HepG2 (cell line): ENCODE measurements around the gene ERBB4. TPM values are rescaled to one million over a fixed set of nuclear protein-coding genes. Genes with fewer than 3 reads are reported as not detected.

Experiments used
- ATAC-seq: fragments of 200-7000 bp; cut with Tn5 transposase; 3 replicates; pipeline ENCODE4 v1.9.1; 2020; ENCODE audit warnings: mild to moderate bottlenecking, moderate library complexity
- BruUV-seq: library from RNA; stranded (reverse); fragments of 400-500 nt; replicated peaks from 2 replicates; lab custom pipeline; 2021; lab: Mats Ljungman, UMichigan
- CTCF ChIA-PET: fragments of 300-600 bp; formaldehyde crosslinking; extraction: SDS; loops from one replicate; lab custom pipeline; 2021; ENCODE audit warnings: low total read pairs, inconsistent platforms, low intra/inter-chr PET ratio; lab: Yijun Ruan, JAX
- POLR2A ChIA-PET: fragments of 350-600 bp; sonication (Branson Sonifier 250); formaldehyde crosslinking; loops from one replicate; lab custom pipeline; 2020; ENCODE audit warnings: antibody characterized with exemption, inconsistent platforms; lab: Yijun Ruan, JAX
- DNase-seq: peaks from one replicate; pipeline ENCODE4 v3.0.0-alpha.2; 2015; ENCODE audit warnings: low spot score
- FAIRE-seq: peaks from 3 replicates; lab custom pipeline; 2011; peaks lifted over from hg19 to GRCh38; lab: Jason Lieb, UNC
- H2AFZ ChIP-seq: one replicate; pipeline ENCODE4 v1.6.1; 2011; ENCODE audit warnings: low read length, inconsistent platforms
- H3K27ac ChIP-seq: fragments of 300-600 bp; 3 replicates; pipeline ENCODE4 v1.8.0; 2011; ENCODE audit warnings: mixed run types, mild to moderate bottlenecking, mixed read lengths, low read length, inconsistent platforms; ENCODE audit not compliant: insufficient read depth; ENCODE audit errors: extremely low read length
- H3K27me3 ChIP-seq, 2 experiments: fragments of 200-600 bp in 1 of 2; 2 replicates in 1 of 2; 3 replicates in 1 of 2; pipeline versions ENCODE4 v1.6.0 to v1.8.0; 2011; ENCODE audit warnings: low read length in 2 of 2, mild to moderate bottlenecking in 2 of 2, moderate library complexity in 2 of 2, inconsistent platforms in 1 of 2; ENCODE audit not compliant: insufficient read depth in 2 of 2, control insufficient read depth in 1 of 2
- H3K36me3 ChIP-seq, 2 experiments: fragments of 200-600 bp in 1 of 2; replicated peaks in 1 of 2; 2 replicates in 1 of 2; 3 replicates in 1 of 2; pipeline versions ENCODE4 v1.5.1 to v1.8.0; 2011; ENCODE audit warnings: low read length in 2 of 2, inconsistent platforms in 1 of 2; ENCODE audit not compliant: insufficient read depth in 2 of 2, control insufficient read depth in 1 of 2
- H3K4me1 ChIP-seq: 2 replicates; pipeline ENCODE4 v1.5.1; 2012; ENCODE audit warnings: low read length, inconsistent platforms; ENCODE audit not compliant: insufficient read depth
- H3K4me2 ChIP-seq: 2 replicates; pipeline ENCODE4 v1.6.0; 2011; ENCODE audit warnings: low read depth, low read length, inconsistent platforms
- H3K4me3 ChIP-seq, 3 experiments: fragments of 200-600 bp in 1 of 3; sonication (generic), shearing (Covaris generic) in 1 of 3; replicated peaks in 1 of 3; 2 replicates each; pipeline ENCODE4 v1.5.1; 2011 to 2016; ENCODE audit warnings: low read length in 3 of 3, inconsistent platforms in 2 of 3, low read depth in 2 of 3, mild to moderate bottlenecking in 2 of 3, control low read depth in 1 of 3, mixed read lengths in 1 of 3; ENCODE audit not compliant: insufficient read depth in 1 of 3
- H3K79me2 ChIP-seq: one replicate; pipeline ENCODE4 v1.6.1; 2011; ENCODE audit warnings: low read length, inconsistent platforms; ENCODE audit not compliant: insufficient read depth
- H3K9ac ChIP-seq: 2 replicates; pipeline ENCODE4 v1.6.0; 2011; ENCODE audit warnings: mild to moderate bottlenecking, low read depth, low read length, inconsistent platforms; ENCODE audit not compliant: insufficient read depth
- H3K9me3 ChIP-seq: 2 replicates; pipeline ENCODE4 v1.5.1; 2012; ENCODE audit warnings: mild to moderate bottlenecking, low read length
- H4K20me1 ChIP-seq: 2 replicates; pipeline ENCODE4 v1.6.0; 2011; ENCODE audit warnings: inconsistent platforms, mild to moderate bottlenecking, low read length, moderate library complexity; ENCODE audit not compliant: insufficient read depth
- AFF4 ChIP-seq: sonication (generic); formaldehyde crosslinking; IDR thresholded peaks from 2 replicates; pipeline ENCODE4 v1.4.0; 2020; ENCODE audit warnings: missing genetic modification reagents
- ATF1 ChIP-seq: IDR thresholded peaks from 2 replicates; pipeline ENCODE4 v1.6.1; 2016; ENCODE audit warnings: mild to moderate bottlenecking, control low read depth
- HHEX ChIP-seq: IDR thresholded peaks from 2 replicates; pipeline ENCODE4 v1.6.1; 2016; ENCODE audit warnings: control low read depth
- IRF2 ChIP-seq: IDR thresholded peaks from 2 replicates; pipeline ENCODE4 v1.6.1; 2018; ENCODE audit warnings: missing genetic modification reagents, missing compliant biosample characterization
- NCOA2 ChIP-seq: sonication (generic); formaldehyde crosslinking; IDR thresholded peaks from 2 replicates; pipeline ENCODE4 v1.8.0; 2022; ENCODE audit warnings: inconsistent platforms
- PBX2 ChIP-seq: IDR thresholded peaks from 2 replicates; pipeline ENCODE4 v1.6.1; 2016; ENCODE audit warnings: control low read depth
- TCF12 ChIP-seq, 2 experiments: fragments of 450-650 bp in 1 of 2; sonication (generic) in 1 of 2; formaldehyde crosslinking in 1 of 2; IDR thresholded peaks; 2 replicates each; pipeline versions ENCODE4 v1.6.1 to v1.8.0; 2017 to 2022; ENCODE audit warnings: antibody characterized with exemption in 1 of 2, mild to moderate bottlenecking in 1 of 2, missing genetic modification reagents in 1 of 2, moderate library complexity in 1 of 2
- TCF7L2 ChIP-seq: IDR thresholded peaks from 2 replicates; pipeline ENCODE4 v1.6.1; 2011; ENCODE audit warnings: mild to moderate bottlenecking, low read depth, low read length, moderate library complexity
- ZKSCAN8 ChIP-seq: IDR thresholded peaks from 2 replicates; pipeline ENCODE4 v1.6.1; 2016; ENCODE audit warnings: borderline replicate concordance, missing genetic modification reagents, missing compliant biosample characterization
- ZMYM2 ChIP-seq: sonication (generic); formaldehyde crosslinking; IDR thresholded peaks from 2 replicates; pipeline ENCODE4 v1.8.0; 2022; ENCODE audit warnings: mild to moderate bottlenecking, missing genetic modification reagents
- ZNF180 ChIP-seq: sonication (generic); formaldehyde crosslinking; IDR thresholded peaks from 2 replicates; pipeline ENCODE4 v1.4.0; 2020; ENCODE audit warnings: low read depth, missing genetic modification reagents, borderline replicate concordance
- ZNF30 ChIP-seq: sonication (generic); formaldehyde crosslinking; IDR thresholded peaks from 2 replicates; pipeline ENCODE4 v1.5.0; 2020; ENCODE audit warnings: mild to moderate bottlenecking, missing genetic modification reagents
- ZNF317 ChIP-seq: sonication (generic); formaldehyde crosslinking; IDR thresholded peaks from 2 replicates; pipeline ENCODE4 v1.5.0; 2020; ENCODE audit warnings: mild to moderate bottlenecking, missing genetic modification reagents
- ZNF564 ChIP-seq: sonication (generic); formaldehyde crosslinking; IDR thresholded peaks from 2 replicates; pipeline ENCODE4 v1.8.1; 2023; ENCODE audit warnings: mild to moderate bottlenecking, missing genetic modification reagents
- ZNF577 ChIP-seq: sonication (generic); formaldehyde crosslinking; IDR thresholded peaks from 2 replicates; pipeline ENCODE4 v1.4.0; 2020; ENCODE audit warnings: mild to moderate bottlenecking, low read depth, missing genetic modification reagents, borderline replicate concordance
- ZNF891 ChIP-seq: sonication (generic); formaldehyde crosslinking; IDR thresholded peaks from 2 replicates; pipeline ENCODE4 v1.5.0; 2020; ENCODE audit warnings: mild to moderate bottlenecking, missing genetic modification reagents
- WGBS: methylation state at CpG from one replicate; pipeline ENCODE4 v1.1.6; 2017; ENCODE audit warnings: low lambda C conversion rate; 5-methylcytosine and 5-hydroxymethylcytosine counted together
- in situ Hi-C: cut with HindIII; loops from 2 replicates; pipeline ENCODE4 v1.10.0; 2017; ENCODE audit warnings: low pct_unique_long_range_greater_than_20kb; ENCODE audit not compliant: extremely low pct_ligation_motif_present
- intact Hi-C: fragments of 100-400 bp; cut with micrococcal nuclease; formaldehyde crosslinking; loops from one replicate; pipeline ENCODE4 v1.10.0; 2022; ENCODE audit not compliant: unreplicated experiment
- polyA plus RNA-seq, 8 experiments: library from polyadenylated mRNA; depleted of rRNA in 3 of 8; stranded (reverse) in 7 of 8; unstranded in 1 of 8; fragments of >200 nt; fragmentation: Illumina TruSeq in 4 of 8; extraction: Trizol in 4 of 8; gene quantifications; 2 replicates each; pipeline versions ENCODE4 v1.2.1 to v1.2.3, GENCODE V29; 2011 to 2016; ENCODE audit warnings: low read depth in 4 of 8, missing spikeins in 1 of 8, mixed read lengths in 1 of 8; ENCODE audit not compliant: insufficient read depth in 1 of 8
- total RNA-seq, 5 experiments: library from RNA; depleted of rRNA; stranded (reverse); fragments of >200 nt; fragmentation: Illumina TruSeq; extraction: Trizol; gene quantifications; 2 replicates each; pipeline ENCODE4 v1.2.3, GENCODE V29; 2016; ENCODE audit warnings: low read depth in 1 of 5

The ERBB4 gene
- total and polyA plus RNA-seq, 2 of the 13 experiments (the other 11 are each of a cell fraction or from before 2014, with no cell fraction given), result not detected

- no peaks in the 10 kb centered on the region for H3K4me1 ChIP-seq
- H3K79me2 ChIP-seq, result no peaks in the 10 kb centered on the region
- H3K4me3 ChIP-seq, result no peak overlapping the region
- no peak for DNase-seq
- intact Hi-C loops, result no loop called here
- in situ Hi-C loops, result no loop called here
- ATAC-seq, result no peak
- no peak overlapping the region for H3K27ac ChIP-seq
- H3K36me3 ChIP-seq, result no peaks in the 10 kb centered on the region
- H4K20me1 ChIP-seq, result no peaks in the 10 kb centered on the region
- H3K9ac ChIP-seq, result no peak overlapping the region
- no TSS peak for BruUV-seq
- no peak for TF ChIP-seq ZNF564 (CRISPR knock-in tag)
- TF ChIP-seq ATF1 (CRISPR knock-in tag), result no peak
- TF ChIP-seq PBX2, result no peak
- TF ChIP-seq ZNF577 (CRISPR knock-in tag), result no peak
- no peak for TF ChIP-seq ZNF180 (CRISPR knock-in tag)
- no peak for TF ChIP-seq NCOA2 (CRISPR knock-in tag)
- TF ChIP-seq HHEX (CRISPR knock-in tag), result no peak
- no peak for TF ChIP-seq ZNF30 (CRISPR knock-in tag)
- no peak for TF ChIP-seq ZNF317 (CRISPR knock-in tag)
- no peak for TF ChIP-seq ZMYM2 (CRISPR knock-in tag)
- H3K4me2 ChIP-seq, result no peak overlapping the region
- no peak for FAIRE-seq
- no peak overlapping the region for H2AFZ ChIP-seq
- ChIA-PET POLR2A (no interaction called here), CTCF (no interaction called here)
- H3K27me3 ChIP-seq, result no peaks in the 10 kb centered on the region
- 0 out of 2 replicates have a peak, but pooled peaks cover 4% of the 10 kb centered on the region for H3K9me3 ChIP-seq
These were observed 678.4 kb downstream of the ERBB4 start for GRCh38 chr2:211860224-211860623.

GRCh38 chr2:211854832-211855231, 683.8 kb downstream of the ERBB4 start:
- Histone ChIP-seq H3K4me1 (no peaks in the 10 kb centered on the region), H3K27me3 (no peaks in the 10 kb centered on the region), H3K36me3 (no peaks in the 10 kb centered on the region), H4K20me1 (no peaks in the 10 kb centered on the region), H3K9ac (no peak overlapping the region), H3K9me3 (no peaks in the 10 kb centered on the region), H3K79me2 (no peaks in the 10 kb centered on the region), H3K27ac (no peak overlapping the region), H2AFZ (no peak overlapping the region), H3K4me2 (no peak overlapping the region), H3K4me3 (no peak overlapping the region)
- POLR2A ChIA-PET, result no interaction called here
- WGBS, result 65% methylated on average over 3 of the region's 3 CpGs
- ATAC-seq (no peak), FAIRE-seq (no peak), DNase-seq (no peak)
- intact Hi-C loops (no loop called here), in situ Hi-C loops (no loop called here)
- CTCF ChIA-PET, result no interaction called here
- BruUV-seq, result no TSS peak
- TF ChIP-seq TCF7L2 (no peak), IRF2 (no peak), ZKSCAN8 (no peak), AFF4 (CRISPR knock-in tag) (no peak), TCF12 (IDR thresholded peaks at IDR 0.05) (no peak), TCF12 (CRISPR knock-in tag; IDR thresholded peaks at IDR 0.05) (no peak), ZNF891 (CRISPR knock-in tag) (no peak)
